Liver (tissue), 3 donors: ENCODE data around the gene SIGLEC12.

ENCODE experiments used
- FOXA1 ChIP-seq: IDR thresholded peaks from 2 replicates; pipeline ENCODE4 v1.6.1; 2016; ENCODE audit warnings: antibody characterized with exemption
- JUND ChIP-seq, 2 donors: IDR thresholded peaks; 2 replicates each; pipeline ENCODE4 v1.6.1; 2016; ENCODE audit warnings: antibody characterized with exemption in 2 of 2
- RAD21 ChIP-seq, 2 donors: IDR thresholded peaks; 2 replicates each; pipeline ENCODE4 v1.6.1; 2016; ENCODE audit warnings: antibody characterized with exemption in 2 of 2, mild to moderate bottlenecking in 2 of 2
- RXRA ChIP-seq, 2 donors: IDR thresholded peaks; 2 replicates each; pipeline ENCODE4 v1.6.1; 2017 to 2018; ENCODE audit warnings: antibody characterized with exemption in 2 of 2, mild to moderate bottlenecking in 1 of 2
- SP1 ChIP-seq: IDR thresholded peaks from 2 replicates; pipeline ENCODE4 v1.6.1; 2018; ENCODE audit warnings: antibody characterized with exemption, mild to moderate bottlenecking
- TAF1 ChIP-seq: conservative IDR thresholded peaks from 2 replicates; pipeline ENCODE4 v1.6.1; 2016; ENCODE audit warnings: antibody characterized with exemption, mild to moderate bottlenecking
- YY1 ChIP-seq: IDR thresholded peaks from 2 replicates; pipeline ENCODE4 v1.6.1; 2016; ENCODE audit warnings: antibody characterized with exemption, mild to moderate bottlenecking
- TF ChIP-seq, protein P1 (sequence below): fragments of 150-350 bp; IDR thresholded peaks from 2 replicates; pipeline ENCODE4 v1.5.1; 2017; ENCODE audit warnings: improper control_type of control experiment, low read depth, low read length; ENCODE audit not compliant: missing input control
- TF ChIP-seq, protein P2 (sequence below): IDR thresholded peaks from 2 replicates; pipeline ENCODE4 v1.6.1; 2016; ENCODE audit warnings: antibody characterized with exemption
- TF ChIP-seq, protein P3 (sequence below): IDR thresholded peaks from 2 replicates; pipeline ENCODE4 v1.6.1; 2016; ENCODE audit warnings: antibody characterized with exemption
- TF ChIP-seq, protein P4 (sequence below): IDR thresholded peaks from 2 replicates; pipeline ENCODE4 v1.6.1; 2016; ENCODE audit warnings: antibody characterized with exemption, mild to moderate bottlenecking
- donor health status: healthy.
- donor health status: healthy.

DNA sequence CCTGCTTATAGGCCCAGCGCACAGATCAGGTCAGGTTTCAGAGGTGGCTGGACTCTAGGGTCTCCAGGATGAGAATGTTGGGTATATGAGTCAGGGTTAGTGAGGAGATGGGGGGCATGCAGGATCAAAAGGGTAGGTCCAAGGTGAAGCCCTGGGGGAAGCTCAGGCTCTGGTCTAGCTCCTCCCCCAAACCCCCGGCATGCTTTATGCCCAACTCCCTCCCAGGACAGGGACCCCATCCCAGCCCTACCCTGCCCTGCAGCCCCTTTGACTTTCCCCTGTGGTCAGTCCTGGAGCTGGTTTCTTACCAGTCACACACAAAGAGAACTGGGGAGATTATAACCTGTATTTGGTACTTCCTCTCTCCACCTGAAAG is 33.1 kb downstream of the SIGLEC12 start:
- TF ChIP-seq, protein P1, sequence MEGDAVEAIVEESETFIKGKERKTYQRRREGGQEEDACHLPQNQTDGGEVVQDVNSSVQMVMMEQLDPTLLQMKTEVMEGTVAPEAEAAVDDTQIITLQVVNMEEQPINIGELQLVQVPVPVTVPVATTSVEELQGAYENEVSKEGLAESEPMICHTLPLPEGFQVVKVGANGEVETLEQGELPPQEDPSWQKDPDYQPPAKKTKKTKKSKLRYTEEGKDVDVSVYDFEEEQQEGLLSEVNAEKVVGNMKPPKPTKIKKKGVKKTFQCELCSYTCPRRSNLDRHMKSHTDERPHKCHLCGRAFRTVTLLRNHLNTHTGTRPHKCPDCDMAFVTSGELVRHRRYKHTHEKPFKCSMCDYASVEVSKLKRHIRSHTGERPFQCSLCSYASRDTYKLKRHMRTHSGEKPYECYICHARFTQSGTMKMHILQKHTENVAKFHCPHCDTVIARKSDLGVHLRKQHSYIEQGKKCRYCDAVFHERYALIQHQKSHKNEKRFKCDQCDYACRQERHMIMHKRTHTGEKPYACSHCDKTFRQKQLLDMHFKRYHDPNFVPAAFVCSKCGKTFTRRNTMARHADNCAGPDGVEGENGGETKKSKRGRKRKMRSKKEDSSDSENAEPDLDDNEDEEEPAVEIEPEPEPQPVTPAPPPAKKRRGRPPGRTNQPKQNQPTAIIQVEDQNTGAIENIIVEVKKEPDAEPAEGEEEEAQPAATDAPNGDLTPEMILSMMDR: no peak
- TF ChIP-seq, protein P2, sequence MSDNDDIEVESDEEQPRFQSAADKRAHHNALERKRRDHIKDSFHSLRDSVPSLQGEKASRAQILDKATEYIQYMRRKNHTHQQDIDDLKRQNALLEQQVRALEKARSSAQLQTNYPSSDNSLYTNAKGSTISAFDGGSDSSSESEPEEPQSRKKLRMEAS: no peak
- no peak for TF ChIP-seq YY1
- TF ChIP-seq TAF1: no peak
- no peak for TF ChIP-seq SP1
- TF ChIP-seq, protein P3, sequence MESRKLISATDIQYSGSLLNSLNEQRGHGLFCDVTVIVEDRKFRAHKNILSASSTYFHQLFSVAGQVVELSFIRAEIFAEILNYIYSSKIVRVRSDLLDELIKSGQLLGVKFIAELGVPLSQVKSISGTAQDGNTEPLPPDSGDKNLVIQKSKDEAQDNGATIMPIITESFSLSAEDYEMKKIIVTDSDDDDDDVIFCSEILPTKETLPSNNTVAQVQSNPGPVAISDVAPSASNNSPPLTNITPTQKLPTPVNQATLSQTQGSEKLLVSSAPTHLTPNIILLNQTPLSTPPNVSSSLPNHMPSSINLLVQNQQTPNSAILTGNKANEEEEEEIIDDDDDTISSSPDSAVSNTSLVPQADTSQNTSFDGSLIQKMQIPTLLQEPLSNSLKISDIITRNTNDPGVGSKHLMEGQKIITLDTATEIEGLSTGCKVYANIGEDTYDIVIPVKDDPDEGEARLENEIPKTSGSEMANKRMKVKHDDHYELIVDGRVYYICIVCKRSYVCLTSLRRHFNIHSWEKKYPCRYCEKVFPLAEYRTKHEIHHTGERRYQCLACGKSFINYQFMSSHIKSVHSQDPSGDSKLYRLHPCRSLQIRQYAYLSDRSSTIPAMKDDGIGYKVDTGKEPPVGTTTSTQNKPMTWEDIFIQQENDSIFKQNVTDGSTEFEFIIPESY: no peak
- TF ChIP-seq, protein P4, sequence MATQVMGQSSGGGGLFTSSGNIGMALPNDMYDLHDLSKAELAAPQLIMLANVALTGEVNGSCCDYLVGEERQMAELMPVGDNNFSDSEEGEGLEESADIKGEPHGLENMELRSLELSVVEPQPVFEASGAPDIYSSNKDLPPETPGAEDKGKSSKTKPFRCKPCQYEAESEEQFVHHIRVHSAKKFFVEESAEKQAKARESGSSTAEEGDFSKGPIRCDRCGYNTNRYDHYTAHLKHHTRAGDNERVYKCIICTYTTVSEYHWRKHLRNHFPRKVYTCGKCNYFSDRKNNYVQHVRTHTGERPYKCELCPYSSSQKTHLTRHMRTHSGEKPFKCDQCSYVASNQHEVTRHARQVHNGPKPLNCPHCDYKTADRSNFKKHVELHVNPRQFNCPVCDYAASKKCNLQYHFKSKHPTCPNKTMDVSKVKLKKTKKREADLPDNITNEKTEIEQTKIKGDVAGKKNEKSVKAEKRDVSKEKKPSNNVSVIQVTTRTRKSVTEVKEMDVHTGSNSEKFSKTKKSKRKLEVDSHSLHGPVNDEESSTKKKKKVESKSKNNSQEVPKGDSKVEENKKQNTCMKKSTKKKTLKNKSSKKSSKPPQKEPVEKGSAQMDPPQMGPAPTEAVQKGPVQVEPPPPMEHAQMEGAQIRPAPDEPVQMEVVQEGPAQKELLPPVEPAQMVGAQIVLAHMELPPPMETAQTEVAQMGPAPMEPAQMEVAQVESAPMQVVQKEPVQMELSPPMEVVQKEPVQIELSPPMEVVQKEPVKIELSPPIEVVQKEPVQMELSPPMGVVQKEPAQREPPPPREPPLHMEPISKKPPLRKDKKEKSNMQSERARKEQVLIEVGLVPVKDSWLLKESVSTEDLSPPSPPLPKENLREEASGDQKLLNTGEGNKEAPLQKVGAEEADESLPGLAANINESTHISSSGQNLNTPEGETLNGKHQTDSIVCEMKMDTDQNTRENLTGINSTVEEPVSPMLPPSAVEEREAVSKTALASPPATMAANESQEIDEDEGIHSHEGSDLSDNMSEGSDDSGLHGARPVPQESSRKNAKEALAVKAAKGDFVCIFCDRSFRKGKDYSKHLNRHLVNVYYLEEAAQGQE: no peak
- no peak for TF ChIP-seq RAD21 (IDR thresholded peaks at IDR 0.05)
- TF ChIP-seq JUND (IDR thresholded peaks at IDR 0.05): no peak
- no peak for TF ChIP-seq FOXA1
- TF ChIP-seq RXRA (IDR thresholded peaks at IDR 0.05): no peak
